ENCODE results near the gene ING5.

Gene ING5

GRCh38 chr2:241774419-241775222, 72.8 kb downstream of the ING5 start:
- Histone ChIP-seq H3K27me3 (replicated peaks; ENCODE audit: control insufficient read depth, insufficient read depth, low read length) (no peaks in the 10 kb centered on the region), H3K4me1 (ENCODE audit: control insufficient read depth, insufficient read depth, low read length) (peaks cover 24% of the 10 kb centered on the region), H3K9ac (ENCODE audit: low read length) (no peak overlapping the region), H3K4me3 (ENCODE audit: low read length) (no peak overlapping the region), H3K9me3 (ENCODE audit: control insufficient read depth, low read length) (no peaks in the 10 kb centered on the region), H3K36me3 (ENCODE audit: control insufficient read depth, insufficient read depth, low read length, severe bottlenecking) (no peaks in the 10 kb centered on the region)
- DNase-seq (ENCODE audit: low read depth): peak; percentile 33

- Histone ChIP-seq H3K4me1 (ENCODE audit: control insufficient read depth, insufficient read depth, low read length) (peaks cover 24% of the 10 kb centered on the region), H3K9me3 (ENCODE audit: control insufficient read depth, low read length) (peaks cover 2% of the 10 kb centered on the region), H3K9ac (ENCODE audit: low read length) (no peak overlapping the region), H3K36me3 (ENCODE audit: control insufficient read depth, insufficient read depth, low read length, severe bottlenecking) (no peaks in the 10 kb centered on the region), H3K4me3 (ENCODE audit: low read length) (no peak overlapping the region), H3K27me3 (replicated peaks; ENCODE audit: control insufficient read depth, insufficient read depth, low read length) (no peaks in the 10 kb centered on the region)
- DNase-seq (ENCODE audit: low read depth): no peak
Observed at GRCh38 chr2:241775223-241776177, 73.7 kb downstream of the ING5 start.

- no peak for DNase-seq (ENCODE audit: low read depth)
- no peaks in the 10 kb centered on the region for H3K36me3 ChIP-seq (ENCODE audit: control insufficient read depth, insufficient read depth, low read length, severe bottlenecking)
- no peak within 1 kb of the TSS for H3K9ac ChIP-seq (ENCODE audit: low read length)
- peaks cover 14% of the 10 kb centered on the region for H3K4me1 ChIP-seq (ENCODE audit: control insufficient read depth, insufficient read depth, low read length)
- no peak within 1 kb of the TSS for H3K4me3 ChIP-seq (ENCODE audit: low read length)
- H3K9me3 ChIP-seq (ENCODE audit: control insufficient read depth, low read length): peaks cover 11% of the 10 kb centered on the region
- H3K27me3 ChIP-seq (replicated peaks; ENCODE audit: control insufficient read depth, insufficient read depth, low read length): no peaks in the 10 kb centered on the region
Observed at GRCh38 chr2:241776336-241777169, 74.7 kb downstream of the ING5 start, which contains the start of gene GAL3ST2. Gene GAL3ST2, plus strand, starts transcription at chr2:241776822. Its CDS starts 134 bp downstream, at chr2:241776956.

- DNase-seq (ENCODE audit: low read depth): no peak
- Histone ChIP-seq H3K36me3 (ENCODE audit: control insufficient read depth, insufficient read depth, low read length, severe bottlenecking) (no peaks in the 10 kb centered on the region), H3K9me3 (ENCODE audit: control insufficient read depth, low read length) (peaks cover 11% of the 10 kb centered on the region), H3K27me3 (replicated peaks; ENCODE audit: control insufficient read depth, insufficient read depth, low read length) (no peaks in the 10 kb centered on the region), H3K4me1 (ENCODE audit: control insufficient read depth, insufficient read depth, low read length) (peaks cover 8% of the 10 kb centered on the region), H3K4me3 (ENCODE audit: low read length) (no peak overlapping the region), H3K9ac (ENCODE audit: low read length) (no peak overlapping the region)
Observed at GRCh38 chr2:241777170-241777685, 75.4 kb downstream of the ING5 start.

- H3K36me3 ChIP-seq (ENCODE audit: control insufficient read depth, insufficient read depth, low read length, severe bottlenecking): no peaks in the 10 kb centered on the region
- H3K27me3 ChIP-seq (replicated peaks; ENCODE audit: control insufficient read depth, insufficient read depth, low read length): no peaks in the 10 kb centered on the region
- H3K9ac ChIP-seq (ENCODE audit: low read length): no peak overlapping the region
- peaks cover 8% of the 10 kb centered on the region for H3K4me1 ChIP-seq (ENCODE audit: control insufficient read depth, insufficient read depth, low read length)
- H3K9me3 ChIP-seq (ENCODE audit: control insufficient read depth, low read length): peaks cover 11% of the 10 kb centered on the region
- no peak overlapping the region for H3K4me3 ChIP-seq (ENCODE audit: low read length)
- no peak for DNase-seq (ENCODE audit: low read depth)
Observed at GRCh38 chr2:241777686-241778627, 76.1 kb downstream of the ING5 start.
